H1 (cell line): Measurements from ENCODE around the gene PXK. TPM values are rescaled to one million over a fixed set of nuclear protein-coding genes. Genes with fewer than 3 reads are reported as not detected.
A peak's percentile ranks its signal among the peaks of the same experiment; 100 is the strongest.

Experiments used
- polyA plus RNA-seq, 7 experiments: library from polyadenylated mRNA; depleted of rRNA in 3 of 7; stranded (reverse) in 5 of 7; unstranded in 2 of 7; fragments of >200 nt in 5 of 7; fragments of 200-250 nt in 2 of 7; gene quantifications; 1 replicate in 5 of 7; 2 replicates in 1 of 7; 4 replicates in 1 of 7; pipeline versions ENCODE4 v1.2.1 to v1.2.3, GENCODE V29; 2011 to 2013; ENCODE audit warnings: missing spikeins in 2 of 7, mixed read lengths in 2 of 7
- total RNA-seq: library from RNA; stranded (reverse); fragmentation: NEBNext Ultra II Directional; extraction: Animal tissue kit (Norgen Biotek cat#: 25700); gene quantifications from 2 replicates; pipeline ENCODE4 v1.2.1, GENCODE V29; 2021
- TF ChIP-seq, protein P1 (sequence below), 3 experiments: IDR thresholded peaks; 1 replicate in 2 of 3; 2 replicates in 1 of 3; pipeline versions ENCODE4 v1.5.1 to v1.6.1; 2011; ENCODE audit warnings: low read length in 3 of 3, mild to moderate bottlenecking in 3 of 3, inconsistent platforms in 2 of 3, low read depth in 1 of 3, moderate library complexity in 1 of 3; ENCODE audit not compliant: insufficient read depth in 1 of 3; ENCODE audit errors: control extremely low read depth in 1 of 3

Gene PXK
- total and polyA plus RNA-seq, 2 of the 8 experiments (the other 6 are each of a cell fraction or from before 2014, with no cell fraction given): 3.5 to 7.1 TPM

GRCh38 chr3:58353722-58354553 lies 21.2 kb downstream of the PXK start (continued):
- TF ChIP-seq, protein P1, sequence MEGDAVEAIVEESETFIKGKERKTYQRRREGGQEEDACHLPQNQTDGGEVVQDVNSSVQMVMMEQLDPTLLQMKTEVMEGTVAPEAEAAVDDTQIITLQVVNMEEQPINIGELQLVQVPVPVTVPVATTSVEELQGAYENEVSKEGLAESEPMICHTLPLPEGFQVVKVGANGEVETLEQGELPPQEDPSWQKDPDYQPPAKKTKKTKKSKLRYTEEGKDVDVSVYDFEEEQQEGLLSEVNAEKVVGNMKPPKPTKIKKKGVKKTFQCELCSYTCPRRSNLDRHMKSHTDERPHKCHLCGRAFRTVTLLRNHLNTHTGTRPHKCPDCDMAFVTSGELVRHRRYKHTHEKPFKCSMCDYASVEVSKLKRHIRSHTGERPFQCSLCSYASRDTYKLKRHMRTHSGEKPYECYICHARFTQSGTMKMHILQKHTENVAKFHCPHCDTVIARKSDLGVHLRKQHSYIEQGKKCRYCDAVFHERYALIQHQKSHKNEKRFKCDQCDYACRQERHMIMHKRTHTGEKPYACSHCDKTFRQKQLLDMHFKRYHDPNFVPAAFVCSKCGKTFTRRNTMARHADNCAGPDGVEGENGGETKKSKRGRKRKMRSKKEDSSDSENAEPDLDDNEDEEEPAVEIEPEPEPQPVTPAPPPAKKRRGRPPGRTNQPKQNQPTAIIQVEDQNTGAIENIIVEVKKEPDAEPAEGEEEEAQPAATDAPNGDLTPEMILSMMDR (IDR thresholded peaks at IDR 0.05; ENCODE audit: control extremely low read depth in 1 of 3, insufficient read depth in 1 of 3, low read depth in 1 of 3, low read length in 3 of 3): peak in 2 of 3 experiments; percentile 9 to 26; a peak in 2 of 4 replicates
